K562 (cell line): ENCODE measurements around the gene RBPJ. TPM values are rescaled to one million over a fixed set of nuclear protein-coding genes. Genes with fewer than 3 reads are reported as not detected.
A peak's percentile ranks its signal among the peaks of the same experiment; 100 is the strongest.

Source experiments
- ATAC-seq: fragments of 200-7000 bp; cut with Tn5 transposase; 3 replicates; pipeline ENCODE4 v1.9.1; 2020; ENCODE audit warnings: moderate library complexity
- BruUV-seq: library from RNA; stranded (reverse); fragments of 400-500 nt; replicated peaks from 2 replicates; lab custom pipeline; 2021; lab: Mats Ljungman, UMichigan
- CTCF ChIA-PET: fragments of 300-600 bp; formaldehyde crosslinking; extraction: SDS; loops from one replicate; lab custom pipeline; 2021; ENCODE audit warnings: low intra/inter-chr PET ratio; lab: Yijun Ruan, JAX
- POLR2A ChIA-PET: fragments of 300-600, 350-650 bp; sonication (Branson Sonifier 250); formaldehyde crosslinking; extraction: SDS; loops from one replicate; lab custom pipeline; 2021; ENCODE audit warnings: antibody characterized with exemption, inconsistent platforms; lab: Yijun Ruan, JAX
- DNase-seq, 4 experiments: peaks; one replicate each; pipeline versions ENCODE4 v3.0.0 to v3.0.0-alpha.2; 2011 to 2018; ENCODE audit warnings: low spot score in 3 of 4, mixed read lengths in 3 of 4; ENCODE audit errors: extremely low read depth in 1 of 4
- FAIRE-seq: peaks from 2 replicates; lab custom pipeline; 2011; peaks lifted over from hg19 to GRCh38; lab: Jason Lieb, UNC
- H2AFZ ChIP-seq: 2 replicates; pipeline ENCODE4 v1.6.0; 2011; ENCODE audit warnings: low read depth, low read length, control low read depth, inconsistent platforms
- H3K27ac ChIP-seq: fragments of 200-600 bp; 3 replicates; pipeline ENCODE4 v1.8.0; 2011; ENCODE audit warnings: low read depth, mild to moderate bottlenecking, control low read depth, inconsistent platforms, low read length, moderate library complexity, mixed read lengths; ENCODE audit errors: extremely low read depth
- H3K27me3 ChIP-seq, 2 experiments: fragments of 300-600 bp in 1 of 2; 2 replicates in 1 of 2; 3 replicates in 1 of 2; pipeline versions ENCODE4 v1.6.0 to v1.8.0; 2011; ENCODE audit warnings: inconsistent platforms in 2 of 2, low read length in 2 of 2, mild to moderate bottlenecking in 1 of 2, mixed read lengths in 1 of 2, moderate library complexity in 1 of 2; ENCODE audit not compliant: control insufficient read depth in 2 of 2, insufficient read depth in 2 of 2
- H3K36me3 ChIP-seq: fragments of 300-600 bp; 3 replicates; pipeline ENCODE4 v1.8.0; 2011; ENCODE audit warnings: mild to moderate bottlenecking, low read length, inconsistent platforms; ENCODE audit not compliant: control insufficient read depth, insufficient read depth
- H3K4me1 ChIP-seq, 2 experiments: fragments of 200-600 bp in 1 of 2; replicated peaks in 1 of 2; 2 replicates in 1 of 2; 3 replicates in 1 of 2; pipeline versions ENCODE4 v1.5.1 to v1.8.0; 2011; ENCODE audit warnings: inconsistent platforms in 2 of 2, low read length in 2 of 2, mild to moderate bottlenecking in 1 of 2, mixed read lengths in 1 of 2, moderate library complexity in 1 of 2; ENCODE audit not compliant: control insufficient read depth in 2 of 2, insufficient read depth in 2 of 2
- H3K4me2 ChIP-seq: 2 replicates; pipeline ENCODE4 v1.6.1; 2011; ENCODE audit warnings: low read length, control low read depth, inconsistent platforms, mixed read lengths; ENCODE audit not compliant: insufficient read depth
- H3K4me3 ChIP-seq: fragments of 200-600 bp; sonication (generic), shearing (Covaris generic); 2 replicates; pipeline ENCODE4 v1.5.1; 2016; ENCODE audit warnings: control low read depth, inconsistent platforms
- H3K79me2 ChIP-seq: fragments of 200-600 bp; 3 replicates; pipeline ENCODE4 v1.8.0; 2011; ENCODE audit warnings: low read length, inconsistent platforms; ENCODE audit not compliant: control insufficient read depth, insufficient read depth
- H3K9ac ChIP-seq, 2 experiments: 2 replicates each; pipeline versions ENCODE4 v1.6.0 to v1.6.1; 2011; ENCODE audit warnings: low read depth in 2 of 2, low read length in 2 of 2, control low read depth in 1 of 2, inconsistent platforms in 1 of 2, mild to moderate bottlenecking in 1 of 2, mixed read lengths in 1 of 2; ENCODE audit not compliant: insufficient read depth in 1 of 2
- H3K9me1 ChIP-seq: one replicate; pipeline ENCODE4 v1.6.0; 2011; ENCODE audit warnings: inconsistent platforms, mild to moderate bottlenecking, low read length, moderate library complexity; ENCODE audit not compliant: control insufficient read depth, insufficient read depth
- H3K9me3 ChIP-seq: replicated peaks from 2 replicates; pipeline ENCODE4 v1.5.1; 2011; ENCODE audit warnings: low read depth, low read length, inconsistent platforms; ENCODE audit not compliant: control insufficient read depth, insufficient read depth
- H4K20me1 ChIP-seq: replicated peaks from 2 replicates; pipeline ENCODE4 v1.6.1; 2011; ENCODE audit warnings: low read length, inconsistent platforms, mixed read lengths; ENCODE audit not compliant: control insufficient read depth, insufficient read depth
- CBX2 ChIP-seq: fragments of 200-600 bp; sonication (generic); IDR thresholded peaks from one replicate; pipeline ENCODE4 v1.6.1; 2012; ENCODE audit warnings: mild to moderate bottlenecking, low read length, inconsistent platforms; ENCODE audit not compliant: insufficient read depth, poor library complexity, severe bottlenecking
- CREB1 ChIP-seq, 2 experiments: sonication (generic) in 1 of 2; formaldehyde crosslinking in 1 of 2; IDR thresholded peaks; 2 replicates each; pipeline versions ENCODE4 v1.6.1 to v1.8.0; 2012 to 2022; ENCODE audit warnings: inconsistent platforms in 1 of 2, mild to moderate bottlenecking in 1 of 2, missing genetic modification reagents in 1 of 2, moderate library complexity in 1 of 2
- ELF4 ChIP-seq: fragments of 450-650 bp; formaldehyde crosslinking; IDR thresholded peaks from 2 replicates; pipeline ENCODE4 v1.4.0; 2022; ENCODE audit warnings: missing genetic modification characterization
- FOXJ2 ChIP-seq: fragments of 200-800 bp; sonication (Bioruptor generic); IDR thresholded peaks from 2 replicates; pipeline ENCODE4 v1.6.1; 2016; ENCODE audit warnings: missing genetic modification characterization, missing compliant biosample characterization
- KLF16 ChIP-seq: IDR thresholded peaks from 2 replicates; pipeline ENCODE4 v1.6.1; 2016; ENCODE audit warnings: antibody characterized with exemption
- LCOR ChIP-seq: sonication (generic); formaldehyde crosslinking; IDR thresholded peaks from 2 replicates; pipeline ENCODE4 v1.8.0; 2022; ENCODE audit warnings: mild to moderate bottlenecking, missing genetic modification reagents
- MAZ ChIP-seq, 2 experiments: fragments of 450-650 bp in 1 of 2; sonication (generic) in 1 of 2; formaldehyde crosslinking; IDR thresholded peaks in 1 of 2; conservative IDR thresholded peaks in 1 of 2; 2 replicates each; pipeline versions ENCODE4 v1.4.0 to v1.5.0; 2020; ENCODE audit warnings: mild to moderate bottlenecking in 1 of 2, missing genetic modification reagents in 1 of 2
- NFRKB ChIP-seq: fragments of 450-650 bp; IDR thresholded peaks from 2 replicates; pipeline ENCODE4 v1.6.1; 2016; ENCODE audit warnings: low read depth
- PHF21A ChIP-seq: fragments of 450-650 bp; IDR thresholded peaks from 2 replicates; pipeline ENCODE4 v1.6.1; 2017; ENCODE audit warnings: low read depth, borderline replicate concordance
- TAF15 ChIP-seq: fragments of 200-400 bp; formaldehyde crosslinking; IDR thresholded peaks from 2 replicates; pipeline ENCODE4 v1.6.1; 2017; ENCODE audit warnings: mild to moderate bottlenecking, low read depth, low read length, moderate library complexity
- YY1 ChIP-seq, 3 experiments: IDR thresholded peaks; 2 replicates each; pipeline ENCODE4 v1.6.1; 2011; ENCODE audit warnings: low read length in 2 of 3, mild to moderate bottlenecking in 2 of 3, moderate library complexity in 2 of 3, borderline replicate concordance in 1 of 3, control low read depth in 1 of 3, low read depth in 1 of 3; ENCODE audit not compliant: insufficient read depth in 3 of 3, insufficient replicate concordance in 2 of 3, control insufficient read depth in 1 of 3, insufficient read length in 1 of 3; ENCODE audit errors: extremely low read depth in 1 of 3
- WGBS: fragments of 100-300 bp; shearing (Covaris generic); methylation state at CpG from one replicate; pipeline ENCODE4 v1.1.6; 2016; ENCODE audit warnings: low coverage, mixed read lengths; ENCODE audit not compliant: insufficient coverage; ENCODE audit errors: missing lambda C conversion rate; 5-methylcytosine and 5-hydroxymethylcytosine counted together
- in situ Hi-C: fragments of 300-500 bp; cut with MboI; formaldehyde crosslinking; loops from 4 replicates; pipeline ENCODE4 v1.15.0; 2018; ENCODE audit warnings: inconsistent platforms, mixed read lengths
- intact Hi-C: fragments of 100-400 bp; cut with micrococcal nuclease; formaldehyde crosslinking; loops from 2 replicates; pipeline ENCODE4 v1.14.2; 2022
- polyA plus RNA-seq, 8 experiments: library from polyadenylated mRNA; depleted of rRNA in 4 of 8; stranded (reverse) in 5 of 8; unstranded in 3 of 8; fragments of >200 nt; fragmentation: Nextera tagmentation in 2 of 8; fragmentation: Illumina TruSeq in 1 of 8; extraction: Ambion mirVana in 2 of 8; extraction: Trizol in 1 of 8; gene quantifications; 2 replicates each; pipeline versions ENCODE4 v1.2.1 to v1.2.3, GENCODE V29; 2011 to 2014; ENCODE audit warnings: inconsistent platforms in 1 of 8, missing spikeins in 1 of 8
- total RNA-seq, 7 experiments: library from RNA; depleted of rRNA in 6 of 7; stranded (reverse); fragments of >200 nt in 6 of 7; fragmentation: Illumina TruSeq in 2 of 7; extraction: Trizol in 2 of 7; gene quantifications; 2 replicates each; pipeline versions ENCODE4 v1.2.1 to v1.2.3, GENCODE V29; 2011 to 2021; ENCODE audit warnings: low replicate concordance in 1 of 7
- TF ChIP-seq, protein P1 (sequence below): fragments of 200-800 bp; sonication (Bioruptor generic); IDR thresholded peaks from 2 replicates; pipeline ENCODE4 v1.6.1; 2017; ENCODE audit warnings: missing genetic modification characterization, missing compliant biosample characterization
- TF ChIP-seq, protein P2 (sequence below), 2 experiments: fragments of 200-800 bp in 1 of 2; sonication (Bioruptor generic) in 1 of 2; sonication (generic) in 1 of 2; formaldehyde crosslinking in 1 of 2; IDR thresholded peaks in 1 of 2; conservative IDR thresholded peaks in 1 of 2; 2 replicates each; pipeline versions ENCODE4 v1.5.0 to v1.6.1; 2016 to 2020; ENCODE audit warnings: missing compliant biosample characterization in 1 of 2, missing genetic modification characterization in 1 of 2, missing genetic modification reagents in 1 of 2
- TF ChIP-seq, protein P3 (sequence below): conservative IDR thresholded peaks from 2 replicates; pipeline ENCODE4 v1.6.1; 2011; ENCODE audit warnings: low read depth, mild to moderate bottlenecking, low read length; ENCODE audit not compliant: control insufficient read depth

Gene RBPJ
- total and polyA plus RNA-seq, 9 of the 15 experiments (the other 6 are each of a cell fraction or from before 2014, with no cell fraction given) = 17.2 to 49.4 (median 33.8) TPM

DNA sequence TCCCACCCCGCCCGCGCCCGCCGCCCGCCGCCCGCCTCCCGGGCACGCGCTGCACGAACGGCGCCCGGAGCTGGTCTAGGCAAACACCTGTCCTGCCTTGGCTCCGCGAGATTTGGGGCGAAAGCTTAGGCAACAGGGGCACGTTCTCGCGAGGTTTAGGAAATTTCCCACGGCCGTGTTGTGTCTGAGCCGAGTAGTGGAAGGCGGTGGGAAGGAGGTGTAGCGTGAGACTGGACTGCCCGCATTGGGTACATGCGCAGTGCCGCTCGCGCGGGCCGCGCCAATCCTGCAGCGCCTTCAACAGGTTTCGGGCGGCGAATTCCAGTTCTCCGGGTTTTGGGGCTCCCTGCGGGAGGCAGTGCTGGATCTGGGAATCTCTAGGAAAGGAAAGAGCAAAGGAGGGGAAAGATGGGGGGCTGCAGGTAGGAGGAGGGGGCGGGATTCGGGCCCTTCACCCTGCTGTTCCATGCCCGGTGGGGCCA lies 1.3 kb upstream of the RBPJ start (continued):
- no peak for TF ChIP-seq CREB1 (IDR thresholded peaks at IDR 0.05)
- peak; percentile 14 for TF ChIP-seq CREB1 (CRISPR knock-in tag; IDR thresholded peaks at IDR 0.05)
- TF ChIP-seq YY1 (IDR thresholded peaks at IDR 0.05; ENCODE audit: borderline replicate concordance in 1 of 3, control insufficient read depth in 1 of 3, extremely low read depth in 1 of 3, insufficient read depth in 3 of 3, insufficient read length in 1 of 3, insufficient replicate concordance in 2 of 3, low read depth in 1 of 3, low read length in 2 of 3) = peak in 1 of 3 experiments; percentile 35
- TF ChIP-seq FOXJ2 = peak; percentile 76
- peak; percentile 97 for TF ChIP-seq PHF21A
- peak; percentile 81 for TF ChIP-seq KLF16
- peak; percentile 36; the same call in 1 of the 2 replicates for TF ChIP-seq NFRKB

DNA sequence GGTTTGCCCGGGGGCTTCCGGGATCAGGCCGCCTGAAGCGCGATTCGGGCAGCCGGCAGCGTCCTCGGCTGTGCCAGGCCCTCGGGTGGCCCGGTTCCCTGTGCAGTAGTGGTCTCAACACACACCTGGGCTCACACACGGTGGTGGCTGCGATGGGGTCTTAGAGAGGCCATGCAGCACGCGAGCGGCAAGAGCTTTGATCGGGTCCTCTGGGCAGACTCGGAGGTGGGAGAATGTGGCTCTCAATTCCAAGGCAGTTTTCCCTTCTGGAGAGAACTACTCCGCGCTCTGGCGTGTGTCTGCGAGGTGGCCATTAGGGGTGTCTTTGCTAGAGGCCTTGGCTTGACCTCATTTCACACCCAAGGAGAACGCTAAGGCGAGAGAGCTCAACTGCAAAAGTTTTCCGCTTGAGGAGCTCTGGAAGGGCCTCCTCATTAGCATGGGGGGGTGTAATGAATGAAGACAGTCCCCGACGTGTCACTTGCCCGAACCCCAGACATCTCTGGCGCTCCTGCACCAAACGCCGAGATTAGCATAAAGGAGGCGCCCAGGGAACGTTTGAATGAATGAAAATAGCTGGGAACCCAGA lies 771 bp upstream of the RBPJ start:
- Histone ChIP-seq H3K27ac (peak overlapping the region; percentile 73), H3K9me1 (no peaks in the 10 kb centered on the region), H3K27me3 (no peaks in the 10 kb centered on the region), H3K4me3 (peak overlapping the region; percentile 82), H3K36me3 (no peaks in the 10 kb centered on the region), H3K4me1 (peaks cover 16 to 23% of the 10 kb centered on the region in 2 experiments), H3K9ac (peak overlapping the region; percentile 84 to 97), H4K20me1 (peaks cover 10% of the 10 kb centered on the region), H2AFZ (peak overlapping the region; percentile 97), H3K4me2 (peak overlapping the region; percentile 92), H3K9me3 (peaks cover 9% of the 10 kb centered on the region), H3K79me2 (peaks cover 47% of the 10 kb centered on the region)
- intact Hi-C loops (loop anchor here (10.0 kb wide), 1 partner anchor 695 kb away; no protein-coding TSS in a partner anchor), in situ Hi-C loops (no loop called here)
- under 1% methylated on average over 29 of the region's 33 CpGs for whole genome bisulfite sequencing
- ChIA-PET POLR2A (interaction anchor here (0.7 to 1.0 kb wide), 3 partner anchors 10 to 707 kb away, joined by 3 to 4 read pairs (median 3); no protein-coding TSS in a partner anchor), CTCF (no interaction called here)
- TSS peak; percentile 68 for BruUV-seq
- FAIRE-seq (no peak), ATAC-seq (peak; percentile 29), DNase-seq (no peak)
- TF ChIP-seq LCOR = peak; percentile 18
- TF ChIP-seq, protein P1, sequence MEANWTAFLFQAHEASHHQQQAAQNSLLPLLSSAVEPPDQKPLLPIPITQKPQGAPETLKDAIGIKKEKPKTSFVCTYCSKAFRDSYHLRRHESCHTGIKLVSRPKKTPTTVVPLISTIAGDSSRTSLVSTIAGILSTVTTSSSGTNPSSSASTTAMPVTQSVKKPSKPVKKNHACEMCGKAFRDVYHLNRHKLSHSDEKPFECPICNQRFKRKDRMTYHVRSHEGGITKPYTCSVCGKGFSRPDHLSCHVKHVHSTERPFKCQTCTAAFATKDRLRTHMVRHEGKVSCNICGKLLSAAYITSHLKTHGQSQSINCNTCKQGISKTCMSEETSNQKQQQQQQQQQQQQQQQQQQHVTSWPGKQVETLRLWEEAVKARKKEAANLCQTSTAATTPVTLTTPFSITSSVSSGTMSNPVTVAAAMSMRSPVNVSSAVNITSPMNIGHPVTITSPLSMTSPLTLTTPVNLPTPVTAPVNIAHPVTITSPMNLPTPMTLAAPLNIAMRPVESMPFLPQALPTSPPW (CRISPR knock-in tag) = no peak
- TF ChIP-seq CBX2 = no peak
- 0 out of 4 replicates have a peak, but pooled peaks of 1 of the 2 experiments have one; percentile 5 for TF ChIP-seq MAZ (CRISPR knock-in tag; conservative IDR thresholded peaks at IDR 0.05 in 1 of 2, IDR thresholded peaks at IDR 0.05 in 1 of 2)
- 0 out of 2 replicates have a peak, but pooled peaks have one; percentile 9 for TF ChIP-seq ELF4 (CRISPR knock-in tag)
- TF ChIP-seq, protein P2, sequence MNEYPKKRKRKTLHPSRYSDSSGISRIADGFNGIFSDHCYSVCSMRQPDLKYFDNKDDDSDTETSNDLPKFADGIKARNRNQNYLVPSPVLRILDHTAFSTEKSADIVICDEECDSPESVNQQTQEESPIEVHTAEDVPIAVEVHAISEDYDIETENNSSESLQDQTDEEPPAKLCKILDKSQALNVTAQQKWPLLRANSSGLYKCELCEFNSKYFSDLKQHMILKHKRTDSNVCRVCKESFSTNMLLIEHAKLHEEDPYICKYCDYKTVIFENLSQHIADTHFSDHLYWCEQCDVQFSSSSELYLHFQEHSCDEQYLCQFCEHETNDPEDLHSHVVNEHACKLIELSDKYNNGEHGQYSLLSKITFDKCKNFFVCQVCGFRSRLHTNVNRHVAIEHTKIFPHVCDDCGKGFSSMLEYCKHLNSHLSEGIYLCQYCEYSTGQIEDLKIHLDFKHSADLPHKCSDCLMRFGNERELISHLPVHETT (CRISPR knock-in tag; conservative IDR thresholded peaks at IDR 0.05 in 1 of 2, IDR thresholded peaks at IDR 0.05 in 1 of 2) = peak in 1 of 2 experiments; percentile 7; a peak in 1 of 4 replicates
- no peak for TF ChIP-seq TAF15
- TF ChIP-seq, protein P3, sequence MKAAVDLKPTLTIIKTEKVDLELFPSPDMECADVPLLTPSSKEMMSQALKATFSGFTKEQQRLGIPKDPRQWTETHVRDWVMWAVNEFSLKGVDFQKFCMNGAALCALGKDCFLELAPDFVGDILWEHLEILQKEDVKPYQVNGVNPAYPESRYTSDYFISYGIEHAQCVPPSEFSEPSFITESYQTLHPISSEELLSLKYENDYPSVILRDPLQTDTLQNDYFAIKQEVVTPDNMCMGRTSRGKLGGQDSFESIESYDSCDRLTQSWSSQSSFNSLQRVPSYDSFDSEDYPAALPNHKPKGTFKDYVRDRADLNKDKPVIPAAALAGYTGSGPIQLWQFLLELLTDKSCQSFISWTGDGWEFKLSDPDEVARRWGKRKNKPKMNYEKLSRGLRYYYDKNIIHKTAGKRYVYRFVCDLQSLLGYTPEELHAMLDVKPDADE = no peak
